ENCODE data around the gene HACD3.

- TF ChIP-seq CTCF (IDR thresholded peaks at IDR 0.05) (no peak), POLR2A (IDR thresholded peaks at IDR 0.05) (no peak)
Observed at GRCh38 chr15:65494076-65494475, 36.2 kb upstream of the HACD3 start.
